GM18507 (cell line): ENCODE results near the gene EEIG2.
"Not testable (repeated sequence)": the region's sequence is repeated elsewhere in the genome, so short reads cannot be mapped to it uniquely, and the experiment has no call there.

Source experiments
- DNase-seq: peaks from one replicate; pipeline ENCODE4 v3.0.0; 2011; ENCODE audit warnings: low read depth; ENCODE audit not compliant: insufficient read length; ENCODE audit errors: extremely low spot score
- FAIRE-seq: peaks from 2 replicates; lab custom pipeline; 2011; peaks lifted over from hg19 to GRCh38; lab: Jason Lieb, UNC

The EEIG2 gene

GRCh38 chr1:108540977-108541376, 18.9 kb upstream of the EEIG2 start:
- FAIRE-seq (no peak), DNase-seq (no peak)

GRCh38 chr1:108541861-108542260, 18.0 kb upstream of the EEIG2 start:
- FAIRE-seq: no peak
- no peak for DNase-seq

GRCh38 chr1:108547493-108547892, 12.4 kb upstream of the EEIG2 start:
- DNase-seq, FAIRE-seq: not testable (repeated sequence)

DNA sequence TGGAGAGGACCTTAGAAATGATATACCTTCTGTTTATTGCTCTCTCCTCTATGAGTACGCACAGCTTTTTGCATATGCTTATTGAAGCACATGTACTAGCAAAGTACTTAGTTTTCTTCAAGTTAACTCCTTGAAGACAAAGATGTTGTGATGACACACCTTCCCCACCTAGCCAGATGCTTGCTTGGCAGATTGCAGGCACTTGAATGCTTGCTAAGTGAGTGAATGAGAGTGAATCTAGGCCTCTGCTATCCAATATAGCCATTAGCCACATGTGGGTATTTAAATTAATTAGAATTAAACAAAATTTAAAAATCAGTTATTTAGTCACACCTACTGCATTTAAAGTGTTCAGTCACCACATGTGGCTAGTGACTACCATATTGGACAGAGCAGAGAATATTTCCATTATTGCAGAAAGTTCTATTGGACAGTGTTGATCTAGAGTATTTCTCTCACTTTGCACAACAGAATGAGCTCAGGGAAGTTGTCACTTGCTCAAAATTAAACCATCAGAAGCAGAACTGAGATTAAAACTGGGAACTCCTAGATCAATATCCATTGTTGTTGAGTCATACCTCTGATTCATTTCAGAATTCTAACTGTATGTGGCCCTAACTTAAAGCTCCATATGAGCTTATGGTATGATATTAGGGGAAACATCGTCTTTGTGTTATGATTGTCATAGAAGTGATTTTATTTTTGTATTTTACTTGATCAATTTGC, 8.6 kb upstream of the EEIG2 start:
- FAIRE-seq (peak; percentile 47), DNase-seq (no peak)

DNA sequence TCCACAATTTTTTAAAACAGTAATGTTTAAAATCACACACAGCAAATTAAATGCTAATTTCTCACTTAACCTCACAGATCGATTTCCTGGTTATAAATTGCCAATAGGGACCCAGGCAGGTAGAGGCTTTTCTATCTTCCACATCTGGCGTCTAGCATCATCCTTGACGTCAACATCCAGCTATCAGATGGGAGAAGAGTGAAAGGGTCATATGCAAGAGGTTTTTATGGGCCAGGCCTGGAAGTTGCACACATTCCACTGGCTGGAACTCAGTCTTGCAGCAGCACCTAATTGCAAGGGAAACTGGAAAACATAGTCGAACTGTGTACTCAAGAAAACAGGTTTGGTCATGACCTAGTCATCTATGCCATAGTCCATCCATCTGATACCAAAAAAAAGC, 6.0 kb upstream of the EEIG2 start:
- FAIRE-seq (no peak), DNase-seq (no peak)

DNA sequence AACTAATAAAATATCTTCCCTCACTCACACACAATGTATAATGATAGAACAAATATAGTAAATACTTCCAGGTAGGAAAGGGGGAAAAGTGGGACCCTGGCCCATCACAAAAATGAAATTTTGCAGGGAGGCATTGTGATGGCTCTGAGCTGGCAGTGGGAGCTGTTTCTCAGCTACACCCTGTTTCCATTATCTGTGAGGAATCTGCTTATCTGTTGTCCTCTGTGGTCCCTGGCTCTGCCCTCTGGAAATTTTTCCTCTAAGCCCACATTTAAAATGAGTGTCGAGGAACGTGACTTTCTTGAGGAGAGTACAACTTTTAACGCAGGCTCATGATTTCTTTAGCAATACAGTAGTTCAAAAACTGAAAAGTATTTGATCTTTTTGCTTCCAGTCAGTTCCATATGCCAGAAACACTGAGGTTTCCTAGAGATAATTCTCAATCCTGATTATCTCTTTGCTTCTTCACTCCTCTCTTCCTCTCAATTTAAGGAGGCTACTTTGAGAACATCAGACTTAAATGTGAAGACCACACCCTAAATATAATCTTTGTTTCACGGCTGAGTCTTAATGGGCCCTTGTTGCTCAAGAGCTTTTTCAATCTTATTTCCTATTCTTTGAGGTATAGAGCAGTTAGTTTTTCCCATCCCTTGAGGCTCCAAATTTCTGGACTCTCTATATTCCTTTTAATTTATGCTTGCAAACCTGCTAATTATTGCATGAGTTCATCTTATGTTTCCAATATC, 5.0 kb upstream of the EEIG2 start:
- no peak for FAIRE-seq
- DNase-seq: no peak

DNA sequence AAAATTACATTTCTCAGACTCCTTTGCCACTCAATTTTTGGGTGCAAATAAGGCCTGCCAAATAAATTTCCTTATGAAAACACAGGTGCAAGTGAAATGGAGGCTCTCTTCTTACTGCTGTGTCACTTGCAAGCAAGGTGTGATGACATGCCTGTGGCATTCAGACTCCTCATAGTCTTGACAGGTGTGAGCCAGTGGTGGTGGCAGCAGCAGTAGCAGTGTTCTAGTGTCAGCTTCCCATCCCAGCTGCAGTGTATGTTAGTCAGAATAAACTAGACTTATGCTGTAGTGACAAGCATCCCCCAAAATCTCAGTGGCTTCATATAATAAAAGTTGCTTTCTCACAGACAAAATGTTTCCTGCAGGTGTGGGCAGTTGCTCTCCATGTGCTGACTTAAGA, 3.8 kb upstream of the EEIG2 start:
- FAIRE-seq: no peak
- no peak for DNase-seq

DNA sequence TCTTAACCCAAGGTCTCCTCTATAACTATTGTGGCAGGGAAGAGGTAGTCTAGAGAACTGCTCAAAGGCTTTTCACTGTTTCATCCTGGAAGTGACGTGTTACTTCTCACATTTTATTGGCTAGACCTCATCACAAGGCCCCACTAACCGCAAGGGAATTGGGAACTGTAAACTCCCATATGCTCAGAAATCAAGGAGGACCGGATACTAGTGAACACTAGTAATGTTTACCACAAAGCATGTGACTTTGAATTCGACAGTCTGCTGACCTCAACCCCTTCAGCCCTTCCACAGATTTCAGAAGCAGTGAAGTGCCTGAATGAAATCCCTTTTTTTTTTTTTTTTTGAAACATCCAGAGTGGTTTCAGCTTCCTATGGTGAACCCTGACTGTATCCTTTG, 3.4 kb upstream of the EEIG2 start:
- FAIRE-seq (no peak), DNase-seq (no peak)

GRCh38 chr1:108557296-108557695, 2.6 kb upstream of the EEIG2 start:
- FAIRE-seq (peak; percentile 82), DNase-seq (no peak)

- FAIRE-seq (no peak), DNase-seq (no peak)
These were observed 431 bp downstream of the EEIG2 start for GRCh38 chr1:108560189-108560873.

DNA sequence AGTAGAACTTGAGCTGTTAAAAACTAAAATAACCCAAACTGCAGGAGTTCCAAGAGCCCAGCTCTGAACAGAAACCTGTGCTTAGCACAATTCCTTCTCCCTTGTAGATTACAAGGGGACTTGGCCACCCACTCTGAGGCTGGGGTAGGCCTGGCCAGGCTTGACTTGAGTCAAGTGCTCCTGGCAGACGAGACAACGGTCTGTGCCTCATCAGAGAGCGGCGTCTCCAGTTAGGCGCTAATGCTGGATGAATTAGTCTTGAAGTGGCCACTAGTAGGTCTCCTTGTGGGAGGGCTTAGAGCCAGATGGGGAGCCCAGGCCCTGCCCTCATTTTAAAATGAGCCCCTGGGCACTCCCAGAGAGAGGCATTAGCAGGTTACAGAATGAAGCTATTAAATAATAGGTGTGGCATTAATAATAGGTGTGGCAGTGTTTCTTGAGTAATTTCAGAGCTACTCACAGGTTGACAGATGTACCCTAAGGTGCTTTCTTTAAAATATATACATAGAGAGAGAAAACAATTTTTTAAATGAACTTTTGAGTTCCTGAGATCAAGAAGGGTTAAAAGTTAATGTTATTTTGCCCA, 1.1 kb downstream of the EEIG2 start:
- DNase-seq: no peak
- peak; percentile 67 for FAIRE-seq

- DNase-seq (peak; percentile 47), FAIRE-seq (peak; percentile 88)
These were observed 1.9 kb downstream of the EEIG2 start for GRCh38 chr1:108561689-108562326.

GRCh38 chr1:108563808-108564207, 3.9 kb downstream of the EEIG2 start:
- DNase-seq (no peak), FAIRE-seq (no peak)

- no peak for DNase-seq
These were observed 5.2 kb downstream of the EEIG2 start for GRCh38 chr1:108565081-108565480.

GRCh38 chr1:108565512-108565911, 5.6 kb downstream of the EEIG2 start:
- no peak for DNase-seq
- no peak for FAIRE-seq

More at GRCh38 chr1:108565081-108565480, 5.2 kb downstream of the EEIG2 start:
- FAIRE-seq: no peak

DNA sequence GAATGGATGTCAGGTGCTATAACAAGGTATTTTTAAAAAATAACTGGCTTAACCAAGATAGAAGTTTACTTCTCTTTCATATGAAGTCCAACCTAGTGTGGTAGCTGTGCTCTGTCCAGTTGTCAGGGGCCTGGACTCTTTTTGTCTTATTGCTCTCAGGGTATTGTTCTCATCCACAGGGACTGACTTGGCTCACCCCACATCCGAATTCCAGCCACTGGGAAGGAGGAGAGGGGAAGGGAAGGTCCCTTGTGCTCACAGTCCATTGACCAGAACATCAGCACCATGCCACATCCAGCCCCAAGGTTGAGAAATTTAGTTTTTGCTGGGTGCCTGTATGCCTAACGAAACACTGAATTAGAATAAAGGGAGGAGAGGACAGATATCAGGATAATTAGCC, 8.7 kb downstream of the EEIG2 start:
- no peak for FAIRE-seq

GRCh38 chr1:108569097-108569728, 9.3 kb downstream of the EEIG2 start:
- no peak for DNase-seq
- no peak for FAIRE-seq

More for the DNA sequence above, 8.7 kb downstream of the EEIG2 start:
- DNase-seq: no peak

DNA sequence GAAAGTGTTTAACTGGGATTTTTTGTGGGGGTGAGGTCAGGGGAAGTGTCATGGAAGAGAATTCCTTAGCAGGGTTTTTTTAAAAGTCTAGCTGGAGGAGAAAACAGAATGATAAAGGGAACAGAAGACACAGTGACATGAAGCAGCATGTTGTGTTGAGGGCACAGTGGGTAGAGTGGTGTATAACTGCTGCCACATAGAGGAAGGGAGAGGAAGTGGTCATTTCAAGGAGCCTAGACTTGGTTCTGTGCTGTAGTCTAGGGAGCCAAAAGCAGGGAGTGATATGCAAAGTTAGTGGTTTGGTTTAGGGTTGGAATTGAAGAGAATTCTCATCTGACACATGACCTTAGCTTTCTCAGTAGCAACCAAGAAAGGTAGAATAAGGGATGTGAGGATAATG, 10.2 kb downstream of the EEIG2 start:
- FAIRE-seq: peak; percentile 89
- no peak for DNase-seq

DNA sequence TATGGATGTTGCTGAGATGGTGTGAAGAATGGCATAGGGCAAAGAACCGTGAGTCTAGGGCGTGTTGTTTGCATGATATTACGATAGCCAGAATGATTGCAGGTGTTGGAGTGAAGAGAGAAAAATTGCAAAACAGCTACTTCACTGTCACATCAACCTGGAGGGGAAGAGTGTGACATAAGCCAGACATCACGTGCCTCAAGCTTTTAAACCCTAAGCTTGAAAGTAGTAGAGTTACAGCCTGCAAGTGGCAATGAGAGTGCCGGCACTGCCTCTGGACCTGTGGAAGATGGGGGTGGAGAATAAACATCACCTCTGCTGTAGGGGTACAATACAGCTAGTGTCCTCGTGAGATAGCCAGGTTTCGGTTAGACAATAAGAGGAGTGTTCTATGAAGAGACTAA, 11.1 kb downstream of the EEIG2 start:
- DNase-seq: no peak
- no peak for FAIRE-seq
